Prostate gland (tissue), 2 donors: Measurements from ENCODE around the gene SGCA. TPM values are rescaled to one million over a fixed set of nuclear protein-coding genes. Genes with fewer than 3 reads are reported as not detected.

ENCODE experiments used
- DNase-seq: peaks from one replicate; pipeline ENCODE4 v3.0.0-alpha.2; 2019; ENCODE audit warnings: low spot score
- H3K27ac ChIP-seq, 2 donors: fragments of 200-600 bp; sonication (generic); 2 replicates each; pipeline ENCODE4 v1.5.1; 2017 to 2019
- H3K27me3 ChIP-seq: fragments of 200-600 bp; sonication (generic); replicated peaks from 2 replicates; pipeline ENCODE4 v1.5.1; 2019; ENCODE audit not compliant: insufficient read depth
- H3K36me3 ChIP-seq, 2 donors: fragments of 200-600 bp; sonication (generic); 1 replicate in 1 of 2; 2 replicates in 1 of 2; pipeline versions ENCODE4 v1.5.1 to v1.8.1; 2017 to 2019
- H3K4me1 ChIP-seq: fragments of 200-600 bp; sonication (generic); replicated peaks from 2 replicates; pipeline ENCODE4 v1.5.1; 2019
- H3K4me3 ChIP-seq, 2 donors: fragments of 200-600 bp; sonication (generic); 2 replicates each; pipeline ENCODE4 v1.5.1; 2017 to 2019
- H3K9me3 ChIP-seq: fragments of 200-600 bp; sonication (generic); 2 replicates; pipeline ENCODE4 v1.5.1; 2017
- POLR2A ChIP-seq: fragments of 450-650 bp; IDR thresholded peaks from one replicate; pipeline ENCODE4 v1.6.1; 2016; ENCODE audit warnings: antibody characterized with exemption, mild to moderate bottlenecking
- POLR2AphosphoS5 ChIP-seq: sonication (generic); formaldehyde crosslinking; IDR thresholded peaks from one replicate; pipeline ENCODE4 v1.6.1; 2017; ENCODE audit warnings: antibody characterized with exemption
- WGBS: methylation state at CpG from one replicate; pipeline ENCODE4 v1.1.5; 2018; 5-methylcytosine and 5-hydroxymethylcytosine counted together
- intact Hi-C: fragments of 100-400 bp; cut with DNase I; formaldehyde crosslinking; loops from one replicate; pipeline ENCODE4 v1.14.2; 2022
- total RNA-seq, 2 donors: library from RNA; depleted of rRNA; stranded (reverse); fragments of >200 nt; gene quantifications; one replicate each; pipeline ENCODE4 v1.1.0, GENCODE V29; 2016
- TF ChIP-seq, protein P1 (sequence below), 4 experiments: fragments of 200-600 bp in 2 of 4; fragments of 450-650 bp in 2 of 4; sonication (generic) in 2 of 4; IDR thresholded peaks; 1 replicate in 3 of 4; 2 replicates in 1 of 4; pipeline ENCODE4 v1.5.1; 2016 to 2019; ENCODE audit warnings: antibody characterized with exemption in 4 of 4, mild to moderate bottlenecking in 2 of 4, moderate library complexity in 2 of 4

The SGCA gene
- 10 to 100 TPM; 13.9 to 19.4 TPM for total RNA-seq

DNA sequence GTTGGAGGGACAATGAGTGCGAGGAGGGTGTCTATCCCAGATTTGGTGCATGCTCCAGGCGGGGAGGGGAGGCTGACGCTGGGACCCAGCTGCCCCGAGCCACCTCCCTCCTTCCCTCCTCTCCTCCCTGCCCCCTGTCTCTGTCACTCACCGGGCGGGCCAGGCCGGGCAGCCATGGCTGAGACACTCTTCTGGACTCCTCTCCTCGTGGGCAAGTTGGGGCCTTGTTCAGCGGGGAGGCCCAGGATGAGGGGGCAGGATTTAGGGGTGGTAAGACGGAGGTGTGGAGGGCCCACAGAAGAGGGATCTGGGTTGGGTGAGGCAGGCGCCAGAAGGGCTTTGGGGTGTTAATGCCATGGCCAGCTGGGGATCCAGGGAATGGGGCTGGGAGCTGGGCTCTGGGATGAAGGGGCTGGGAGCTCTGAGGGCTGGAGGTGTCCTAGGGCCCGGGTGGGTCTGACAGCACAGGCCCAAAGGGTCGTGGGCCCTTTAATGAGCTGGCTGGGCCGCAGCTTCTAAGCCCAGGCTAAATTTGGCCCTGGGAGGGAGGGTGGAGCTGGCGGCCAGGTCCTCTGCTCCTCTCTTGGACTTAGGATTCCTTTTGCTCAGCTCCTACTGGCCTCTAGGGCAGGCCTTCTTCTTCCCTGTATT is at the start of gene SGCA:
SGCA (plus strand) TSS at position 139 of the 651 bp plus-strand sequence; CDS start at position 175, 36 bp downstream.
- TF ChIP-seq POLR2AphosphoS5 (no peak), POLR2A (no peak)
- TF ChIP-seq, protein P1, sequence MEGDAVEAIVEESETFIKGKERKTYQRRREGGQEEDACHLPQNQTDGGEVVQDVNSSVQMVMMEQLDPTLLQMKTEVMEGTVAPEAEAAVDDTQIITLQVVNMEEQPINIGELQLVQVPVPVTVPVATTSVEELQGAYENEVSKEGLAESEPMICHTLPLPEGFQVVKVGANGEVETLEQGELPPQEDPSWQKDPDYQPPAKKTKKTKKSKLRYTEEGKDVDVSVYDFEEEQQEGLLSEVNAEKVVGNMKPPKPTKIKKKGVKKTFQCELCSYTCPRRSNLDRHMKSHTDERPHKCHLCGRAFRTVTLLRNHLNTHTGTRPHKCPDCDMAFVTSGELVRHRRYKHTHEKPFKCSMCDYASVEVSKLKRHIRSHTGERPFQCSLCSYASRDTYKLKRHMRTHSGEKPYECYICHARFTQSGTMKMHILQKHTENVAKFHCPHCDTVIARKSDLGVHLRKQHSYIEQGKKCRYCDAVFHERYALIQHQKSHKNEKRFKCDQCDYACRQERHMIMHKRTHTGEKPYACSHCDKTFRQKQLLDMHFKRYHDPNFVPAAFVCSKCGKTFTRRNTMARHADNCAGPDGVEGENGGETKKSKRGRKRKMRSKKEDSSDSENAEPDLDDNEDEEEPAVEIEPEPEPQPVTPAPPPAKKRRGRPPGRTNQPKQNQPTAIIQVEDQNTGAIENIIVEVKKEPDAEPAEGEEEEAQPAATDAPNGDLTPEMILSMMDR (IDR thresholded peaks at IDR 0.05) = no peak
- Histone ChIP-seq H3K27me3 (no peaks in the 10 kb centered on the region), H3K4me3 (peak within 1 kb of the TSS in 1 of 2 donors; percentile 3), H3K36me3 (no peaks in the 10 kb centered on the region), H3K27ac (peak within 1 kb of the TSS; percentile 46 to 57), H3K4me1 (no peaks in the 10 kb centered on the region), H3K9me3 (no peaks in the 10 kb centered on the region)
- WGBS = 54% methylated on average over 15 of the region's 15 CpGs
- intact Hi-C loops = loop anchor here (2.0 kb wide), 1 partner anchor 33 kb away; no protein-coding TSS in a partner anchor
- no peak for DNase-seq

DNA sequence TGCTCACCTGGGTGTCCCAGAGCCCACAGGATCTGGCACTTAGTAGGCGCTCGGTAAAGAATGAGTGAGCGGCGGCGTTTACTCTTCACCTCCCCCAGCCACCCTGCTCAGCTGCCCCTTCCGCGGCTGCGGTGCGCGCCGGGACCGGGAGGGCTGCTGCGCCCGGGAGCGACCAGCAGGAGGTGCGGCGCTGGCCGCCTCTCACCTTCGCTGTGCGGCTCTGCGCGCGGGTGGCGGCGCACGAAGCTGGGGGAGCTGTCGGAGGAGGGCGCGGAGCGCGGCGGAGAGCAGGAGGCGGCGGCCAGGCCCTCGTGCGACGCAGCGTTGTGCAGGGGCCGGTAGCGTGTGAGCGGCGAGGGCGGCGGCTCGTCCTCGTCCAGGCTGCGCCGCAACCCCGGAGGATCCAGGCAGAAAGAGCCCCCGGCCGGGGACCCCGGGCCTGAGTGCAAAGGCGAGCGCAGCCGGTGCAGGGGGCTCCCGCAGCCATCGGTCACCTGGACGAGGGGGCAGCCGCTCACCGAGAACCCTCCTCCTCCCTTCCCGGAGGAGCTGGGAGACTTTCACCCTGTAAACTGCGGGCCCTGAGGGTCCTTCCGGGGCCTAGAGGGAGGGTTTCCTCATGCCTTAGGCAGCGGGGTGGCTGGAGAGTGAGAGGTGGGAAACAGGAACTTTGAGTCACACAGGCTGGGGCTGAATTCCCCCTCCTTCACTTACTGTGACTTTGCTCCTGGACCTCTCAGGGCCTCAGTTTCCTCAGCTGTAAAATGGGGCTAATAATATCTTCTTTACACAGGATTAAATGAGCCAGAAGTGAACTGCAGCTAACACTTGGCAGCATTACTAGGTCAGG is 48.4 kb upstream of the SGCA start:
- H3K36me3 ChIP-seq = no peaks in the 10 kb centered on the region
- TF ChIP-seq POLR2A (no peak), POLR2AphosphoS5 (peak; percentile 13)
- TF ChIP-seq, protein P1 (IDR thresholded peaks at IDR 0.05) = peak; percentile 34 to 78 (median 60)
- H3K4me1 ChIP-seq = no peaks in the 10 kb centered on the region
- no peaks in the 10 kb centered on the region for H3K9me3 ChIP-seq
- no peak overlapping the region for H3K4me3 ChIP-seq
- 10% methylated on average over 43 of the region's 64 CpGs for WGBS
- peak; percentile 28 for DNase-seq
- no peaks in the 10 kb centered on the region for H3K27me3 ChIP-seq
- no peak overlapping the region for H3K27ac ChIP-seq
- intact Hi-C loops = loop anchor here (5.0 kb wide), 1 partner anchor 35 kb away; the partner anchor contains the start of gene PPP1R9B

DNA sequence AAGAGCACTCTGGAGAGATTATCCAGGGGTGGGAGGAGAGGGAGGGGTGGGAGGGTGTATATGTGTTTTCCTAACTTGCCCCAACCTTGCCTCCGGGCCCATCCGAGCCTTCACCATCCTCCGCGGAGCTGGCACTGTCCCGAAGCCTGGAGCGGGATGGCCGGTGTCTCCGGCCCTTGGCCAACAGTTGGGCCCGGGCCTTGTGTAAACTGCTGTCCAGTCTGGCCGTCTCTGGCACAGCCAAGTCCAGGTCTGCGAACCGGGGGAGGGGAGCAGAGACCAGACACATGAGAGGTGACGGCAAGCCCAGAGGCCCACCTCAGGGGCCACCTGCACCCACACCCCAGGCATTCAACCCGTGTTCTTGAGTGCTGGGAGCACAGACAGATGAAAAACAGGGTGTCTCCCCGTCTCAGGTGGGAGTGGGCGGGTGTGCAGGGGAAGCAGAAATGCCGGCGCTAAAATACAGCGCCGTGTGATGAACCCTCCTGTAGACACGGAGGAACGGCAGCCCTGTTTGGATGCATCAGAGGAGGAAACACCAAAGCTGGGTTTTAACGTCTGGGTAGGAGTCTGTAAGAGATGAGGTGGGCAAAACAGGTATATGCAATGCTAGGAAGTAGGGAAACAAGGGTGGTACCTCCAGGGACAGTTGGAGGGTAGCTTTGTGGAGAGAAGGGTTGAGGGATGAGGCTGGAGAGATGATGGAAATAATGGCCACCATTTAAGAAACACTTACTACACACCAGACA is 47.6 kb upstream of the SGCA start:
- intact Hi-C loops = loop anchor here (5.0 kb wide), 1 partner anchor 34 kb away; the partner anchor contains the start of gene PPP1R9B
- TF ChIP-seq POLR2AphosphoS5 (no peak), POLR2A (no peak)
- TF ChIP-seq, protein P1 (IDR thresholded peaks at IDR 0.05) = no peak
- WGBS = 67% methylated on average over 17 of the region's 23 CpGs
- Histone ChIP-seq H3K27ac (no peak overlapping the region), H3K27me3 (no peaks in the 10 kb centered on the region), H3K36me3 (no peaks in the 10 kb centered on the region), H3K4me1 (no peaks in the 10 kb centered on the region), H3K9me3 (no peaks in the 10 kb centered on the region), H3K4me3 (no peak overlapping the region)
- DNase-seq = no peak

DNA sequence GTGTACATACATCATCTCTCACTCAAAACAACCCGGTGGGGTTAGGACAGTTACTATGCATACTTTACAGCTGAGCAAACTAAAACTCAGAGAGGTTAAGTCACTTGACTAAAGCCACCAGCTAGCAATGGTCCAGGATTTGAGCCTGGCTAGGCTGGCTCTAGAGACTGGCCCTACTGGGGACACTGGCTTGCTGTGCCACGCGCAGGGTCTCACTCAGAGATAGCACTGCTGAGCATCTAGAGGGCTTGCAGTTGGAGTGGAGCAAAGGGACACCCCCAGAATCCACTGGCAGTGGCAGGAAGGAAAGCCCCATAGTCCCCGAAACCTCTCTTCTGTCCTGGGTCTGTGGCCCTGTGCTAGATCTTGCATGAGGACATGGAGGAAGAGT is 47.0 kb upstream of the SGCA start:
- no peak for TF ChIP-seq POLR2AphosphoS5
- no peak for TF ChIP-seq POLR2A
- TF ChIP-seq, protein P1 (IDR thresholded peaks at IDR 0.05) = no peak
- Histone ChIP-seq H3K27me3 (no peaks in the 10 kb centered on the region), H3K27ac (no peak overlapping the region), H3K4me1 (no peaks in the 10 kb centered on the region), H3K9me3 (no peaks in the 10 kb centered on the region), H3K36me3 (no peaks in the 10 kb centered on the region), H3K4me3 (no peak overlapping the region)
- 82% methylated on average over 4 of the region's 4 CpGs for WGBS
- intact Hi-C loops = loop anchor here (5.0 kb wide), 1 partner anchor 33 kb away; the partner anchor contains the start of gene PPP1R9B
- no peak for DNase-seq
